ENCODE measurements around the gene DAGLB.

DAGLB gene

DNA sequence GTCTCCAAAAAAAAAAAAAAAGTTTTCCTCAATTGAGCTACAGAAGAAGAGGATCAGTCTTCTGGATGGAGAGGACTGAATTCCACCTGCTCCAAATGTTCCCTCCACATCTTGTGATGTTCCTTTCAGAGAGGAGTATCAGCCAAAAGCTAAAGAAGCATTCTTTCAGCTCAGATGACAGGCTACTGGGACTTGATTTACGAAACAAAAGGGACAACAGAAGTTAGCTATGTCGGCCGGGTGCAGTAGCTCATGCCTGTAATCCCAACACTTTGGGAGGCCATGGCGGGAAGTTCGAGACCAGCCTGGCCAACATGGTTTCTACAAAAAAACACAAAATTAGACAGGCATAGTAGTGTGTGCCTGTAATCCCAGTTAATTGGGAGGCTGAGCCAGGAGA is 7.4 kb downstream of the DAGLB start:
- H3K4me1 ChIP-seq (ENCODE audit: control insufficient read depth, insufficient read depth, low read length) = peaks cover 46% of the 10 kb centered on the region
- no peak overlapping the region for H3K9ac ChIP-seq (ENCODE audit: low read depth, low read length)
- no peak overlapping the region for H3K4me2 ChIP-seq (ENCODE audit: low read length)
- H3K27me3 ChIP-seq (ENCODE audit: control insufficient read depth, insufficient read depth, low read length) = no peaks in the 10 kb centered on the region
- H3K9me3 ChIP-seq (replicated peaks; ENCODE audit: low read length) = no peaks in the 10 kb centered on the region
- peaks cover 34% of the 10 kb centered on the region for H3K36me3 ChIP-seq (ENCODE audit: insufficient read depth, low read length)
- H3K4me3 ChIP-seq (ENCODE audit: low read length) = no peak overlapping the region

DNA sequence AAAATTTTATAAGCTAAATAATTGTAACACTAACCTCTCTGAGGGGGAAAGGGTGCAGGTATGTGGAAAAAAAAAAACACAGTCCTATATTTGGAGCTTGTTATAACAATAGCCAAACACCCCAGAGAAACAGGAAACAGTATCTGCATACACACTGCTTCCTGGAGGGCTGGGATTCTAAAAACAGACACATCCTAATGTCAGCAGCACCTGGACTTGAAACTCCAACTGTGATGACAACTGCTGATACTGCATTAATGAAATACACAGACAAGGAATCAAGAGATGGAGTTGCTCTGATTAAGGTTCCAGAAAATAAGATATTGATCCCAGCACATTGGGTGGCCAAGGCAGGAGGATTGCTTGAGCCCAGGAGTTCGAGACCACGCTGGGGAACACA is 9.3 kb downstream of the DAGLB start:
- H3K9me3 ChIP-seq (replicated peaks; ENCODE audit: low read length) = no peaks in the 10 kb centered on the region
- H3K4me1 ChIP-seq (ENCODE audit: control insufficient read depth, insufficient read depth, low read length) = peaks cover 28% of the 10 kb centered on the region
- no peak overlapping the region for H3K4me3 ChIP-seq (ENCODE audit: low read length)
- H3K36me3 ChIP-seq (ENCODE audit: insufficient read depth, low read length) = peaks cover 33% of the 10 kb centered on the region
- no peak overlapping the region for H3K4me2 ChIP-seq (ENCODE audit: low read length)
- no peaks in the 10 kb centered on the region for H3K27me3 ChIP-seq (ENCODE audit: control insufficient read depth, insufficient read depth, low read length)
- no peak overlapping the region for H3K9ac ChIP-seq (ENCODE audit: low read depth, low read length)

DNA sequence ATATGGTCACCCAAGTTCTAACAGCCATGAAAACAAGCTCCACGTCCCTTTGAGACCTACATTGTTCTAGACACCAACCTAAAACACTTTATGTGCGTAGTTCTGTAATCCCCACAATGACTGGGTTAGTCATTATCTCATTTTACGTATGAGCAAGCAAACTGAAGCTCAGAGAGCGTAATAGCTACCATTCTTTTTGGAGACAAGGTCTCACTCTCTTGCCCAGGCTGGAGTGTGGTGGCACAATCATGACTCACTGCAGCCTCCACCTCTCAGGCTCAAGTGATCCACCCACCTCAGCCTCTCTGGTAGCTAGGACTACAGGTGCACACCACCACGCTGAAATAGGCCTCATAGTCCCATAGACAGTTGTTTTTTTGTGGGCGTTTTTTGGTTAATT is 10.5 kb downstream of the DAGLB start:
- no peak overlapping the region for H3K4me3 ChIP-seq (ENCODE audit: low read length)
- H3K36me3 ChIP-seq (ENCODE audit: insufficient read depth, low read length) = peaks cover 34% of the 10 kb centered on the region
- no peaks in the 10 kb centered on the region for H3K27me3 ChIP-seq (ENCODE audit: control insufficient read depth, insufficient read depth, low read length)
- H3K9me3 ChIP-seq (replicated peaks; ENCODE audit: low read length) = no peaks in the 10 kb centered on the region
- H3K4me1 ChIP-seq (ENCODE audit: control insufficient read depth, insufficient read depth, low read length) = peaks cover 18% of the 10 kb centered on the region
- no peak overlapping the region for H3K4me2 ChIP-seq (ENCODE audit: low read length)
- no peak overlapping the region for H3K9ac ChIP-seq (ENCODE audit: low read depth, low read length)

DNA sequence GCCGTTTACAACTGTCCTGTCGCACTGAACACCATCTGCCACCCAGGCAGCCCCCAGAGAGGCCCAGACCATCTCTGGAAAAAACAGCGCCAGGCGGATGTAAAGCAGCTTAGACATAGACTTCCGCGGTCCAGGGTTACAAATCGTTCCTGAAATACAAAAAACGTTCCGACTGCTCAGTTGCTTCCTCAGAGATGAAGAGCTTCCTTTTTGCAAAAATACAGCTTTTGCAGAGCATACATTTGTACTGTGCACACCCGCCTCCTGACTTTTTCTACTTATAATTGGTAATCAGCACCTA is 11.4 kb downstream of the DAGLB start:
- Histone ChIP-seq H3K9ac (ENCODE audit: low read depth, low read length) (no peak overlapping the region), H3K36me3 (ENCODE audit: insufficient read depth, low read length) (peaks cover 31% of the 10 kb centered on the region), H3K4me2 (ENCODE audit: low read length) (no peak overlapping the region), H3K9me3 (replicated peaks; ENCODE audit: low read length) (no peaks in the 10 kb centered on the region), H3K27me3 (ENCODE audit: control insufficient read depth, insufficient read depth, low read length) (no peaks in the 10 kb centered on the region), H3K4me3 (ENCODE audit: low read length) (no peak overlapping the region), H3K4me1 (ENCODE audit: control insufficient read depth, insufficient read depth, low read length) (peaks cover 12% of the 10 kb centered on the region)

DNA sequence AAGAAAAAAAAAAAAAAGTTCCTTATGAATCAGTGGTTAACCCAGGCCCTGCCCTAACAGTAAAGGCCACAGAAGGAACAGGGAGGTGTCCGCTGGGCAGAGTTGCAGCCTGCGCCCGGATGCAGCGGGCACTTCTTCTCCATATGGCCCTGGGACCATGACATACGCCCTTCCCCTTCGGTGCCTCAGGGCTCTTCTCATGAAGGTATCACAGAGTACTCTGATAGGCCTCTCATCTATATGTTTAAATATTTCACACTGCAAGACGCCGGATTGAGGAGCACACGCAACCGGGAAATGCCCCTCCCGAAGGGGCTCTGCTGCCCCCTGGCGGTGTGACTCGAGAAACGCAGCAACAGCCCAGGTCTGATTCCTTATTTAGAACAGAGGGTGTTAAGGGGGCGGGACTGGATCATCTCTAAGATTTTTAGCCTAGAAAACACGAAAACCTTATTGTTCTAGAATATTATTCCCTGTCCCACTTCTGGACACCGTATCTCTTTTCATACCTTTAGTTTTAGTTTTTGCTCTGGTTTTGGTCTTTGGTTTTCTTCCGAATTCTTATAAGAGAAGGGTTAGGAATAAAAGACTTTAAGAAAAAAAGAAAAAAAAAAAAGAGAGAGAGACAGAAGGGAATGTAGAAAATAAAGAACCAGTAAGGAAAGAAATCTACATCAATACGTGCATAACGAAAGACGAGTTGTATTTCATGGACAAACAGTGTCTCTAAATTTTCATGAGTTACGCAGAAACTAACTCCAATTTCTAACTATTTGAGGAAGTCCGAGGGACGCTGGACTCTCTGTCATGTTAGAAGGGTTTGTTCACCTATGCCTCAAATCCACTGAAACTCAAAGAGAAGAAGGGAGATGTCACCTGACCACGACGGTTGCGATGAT is 12.0 kb downstream of the DAGLB start:
- H3K9ac ChIP-seq (ENCODE audit: low read depth, low read length) = no peak overlapping the region
- H3K4me3 ChIP-seq (ENCODE audit: low read length) = no peak overlapping the region
- peaks cover 12% of the 10 kb centered on the region for H3K4me1 ChIP-seq (ENCODE audit: control insufficient read depth, insufficient read depth, low read length)

DNA sequence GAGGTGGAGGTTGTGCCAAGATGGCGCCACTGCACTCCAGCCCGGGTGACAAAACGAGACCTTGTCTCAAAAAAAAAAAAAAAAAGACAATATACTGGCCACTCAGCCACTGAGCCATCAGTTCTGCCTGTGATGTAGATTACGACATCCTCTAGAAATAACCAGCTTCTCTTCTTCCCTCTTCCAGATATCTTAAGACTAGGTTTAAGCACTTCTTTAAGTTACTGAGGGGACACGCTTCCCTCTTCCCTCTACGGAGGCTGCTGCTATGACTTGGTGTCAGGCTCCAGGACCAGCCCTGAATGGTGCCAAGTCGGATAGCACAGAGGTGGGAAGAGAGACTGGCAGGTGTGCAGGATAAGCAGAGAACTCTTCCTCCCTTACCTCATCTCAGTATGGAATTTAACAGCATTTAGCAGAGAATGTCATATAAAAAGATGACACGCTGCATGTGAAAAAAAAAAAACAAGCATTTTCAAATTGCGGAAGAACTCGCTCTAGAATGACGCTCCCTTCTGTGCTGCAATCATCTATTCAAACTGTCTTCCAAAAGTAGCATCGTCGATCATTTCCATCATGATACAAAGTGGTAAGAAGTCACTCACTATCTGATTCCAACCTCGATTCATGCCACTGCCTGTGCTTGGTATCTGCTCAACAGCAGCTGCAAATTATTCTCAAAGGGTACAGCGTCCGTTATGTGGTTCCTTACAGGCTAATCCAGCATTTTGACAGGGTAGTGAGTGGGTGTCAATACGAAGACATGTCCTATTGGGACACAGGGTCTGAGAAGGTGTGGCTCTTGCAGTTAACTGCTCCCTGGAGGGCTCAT is 13.8 kb downstream of the DAGLB start:
- Histone ChIP-seq H3K9me3 (replicated peaks; ENCODE audit: low read length) (no peaks in the 10 kb centered on the region), H3K27me3 (ENCODE audit: control insufficient read depth, insufficient read depth, low read length) (no peaks in the 10 kb centered on the region), H3K36me3 (ENCODE audit: insufficient read depth, low read length) (peaks cover 40% of the 10 kb centered on the region), H3K4me1 (ENCODE audit: control insufficient read depth, insufficient read depth, low read length) (peaks cover 12% of the 10 kb centered on the region), H3K4me2 (ENCODE audit: low read length) (no peak overlapping the region), H3K4me3 (ENCODE audit: low read length) (no peak overlapping the region), H3K9ac (ENCODE audit: low read depth, low read length) (no peak overlapping the region)

More for the DNA sequence above, 12.0 kb downstream of the DAGLB start:
- H3K4me2 ChIP-seq (ENCODE audit: low read length) = no peak overlapping the region
- H3K36me3 ChIP-seq (ENCODE audit: insufficient read depth, low read length) = peaks cover 35% of the 10 kb centered on the region
- H3K27me3 ChIP-seq (ENCODE audit: control insufficient read depth, insufficient read depth, low read length) = no peaks in the 10 kb centered on the region
- no peaks in the 10 kb centered on the region for H3K9me3 ChIP-seq (replicated peaks; ENCODE audit: low read length)

DNA sequence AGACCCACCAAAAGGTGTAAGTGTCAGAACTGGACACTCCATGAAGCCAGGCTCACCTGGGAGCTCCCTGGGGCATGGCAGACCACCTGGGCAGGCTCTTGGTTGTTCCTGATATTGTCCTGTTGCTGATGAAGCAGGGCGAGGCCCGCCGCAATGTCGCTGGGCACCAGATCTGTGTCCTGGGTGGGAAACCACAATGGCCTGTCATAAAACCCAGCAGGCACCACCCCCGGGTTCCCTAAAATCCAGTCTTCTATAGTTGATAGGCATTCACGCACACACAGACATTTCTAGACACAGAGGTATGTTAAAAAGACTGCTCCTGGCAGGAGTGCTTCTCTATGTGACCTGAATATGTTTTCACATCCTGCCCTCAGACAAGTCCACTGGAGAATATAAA is 15.0 kb downstream of the DAGLB start:
- H3K27me3 ChIP-seq (ENCODE audit: control insufficient read depth, insufficient read depth, low read length) = no peaks in the 10 kb centered on the region
- H3K9me3 ChIP-seq (replicated peaks; ENCODE audit: low read length) = no peaks in the 10 kb centered on the region
- H3K4me2 ChIP-seq (ENCODE audit: low read length) = no peak overlapping the region
- H3K4me3 ChIP-seq (ENCODE audit: low read length) = no peak overlapping the region
- H3K4me1 ChIP-seq (ENCODE audit: control insufficient read depth, insufficient read depth, low read length) = peaks cover 5% of the 10 kb centered on the region
- peaks cover 42% of the 10 kb centered on the region for H3K36me3 ChIP-seq (ENCODE audit: insufficient read depth, low read length)
- H3K9ac ChIP-seq (ENCODE audit: low read depth, low read length) = no peak overlapping the region

DNA sequence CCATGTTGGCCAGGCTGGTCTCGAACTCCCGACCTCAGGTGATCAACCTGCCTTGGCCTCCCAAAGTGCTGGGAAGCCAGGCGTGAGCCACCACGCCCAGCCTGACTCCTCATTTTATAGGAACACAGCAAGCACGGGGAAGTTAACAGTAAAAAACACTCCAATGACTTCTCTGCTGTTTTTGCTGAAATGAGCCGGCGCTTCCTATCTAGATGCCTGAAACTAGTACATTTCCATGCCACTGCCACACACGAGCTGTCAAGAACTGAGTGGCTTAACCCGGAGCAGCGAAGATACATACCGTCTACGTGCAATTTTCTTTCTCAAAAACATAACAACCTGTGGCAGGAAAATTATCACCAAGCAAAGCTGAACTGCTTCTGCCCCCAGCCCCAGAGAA is 16.8 kb downstream of the DAGLB start:
- H3K36me3 ChIP-seq (ENCODE audit: insufficient read depth, low read length) = peaks cover 54% of the 10 kb centered on the region
- no peak overlapping the region for H3K4me3 ChIP-seq (ENCODE audit: low read length)
- H3K4me1 ChIP-seq (ENCODE audit: control insufficient read depth, insufficient read depth, low read length) = peaks cover 5% of the 10 kb centered on the region
- no peak overlapping the region for H3K4me2 ChIP-seq (ENCODE audit: low read length)
- no peaks in the 10 kb centered on the region for H3K9me3 ChIP-seq (replicated peaks; ENCODE audit: low read length)
- no peaks in the 10 kb centered on the region for H3K27me3 ChIP-seq (ENCODE audit: control insufficient read depth, insufficient read depth, low read length)
- H3K9ac ChIP-seq (ENCODE audit: low read depth, low read length) = no peak overlapping the region

DNA sequence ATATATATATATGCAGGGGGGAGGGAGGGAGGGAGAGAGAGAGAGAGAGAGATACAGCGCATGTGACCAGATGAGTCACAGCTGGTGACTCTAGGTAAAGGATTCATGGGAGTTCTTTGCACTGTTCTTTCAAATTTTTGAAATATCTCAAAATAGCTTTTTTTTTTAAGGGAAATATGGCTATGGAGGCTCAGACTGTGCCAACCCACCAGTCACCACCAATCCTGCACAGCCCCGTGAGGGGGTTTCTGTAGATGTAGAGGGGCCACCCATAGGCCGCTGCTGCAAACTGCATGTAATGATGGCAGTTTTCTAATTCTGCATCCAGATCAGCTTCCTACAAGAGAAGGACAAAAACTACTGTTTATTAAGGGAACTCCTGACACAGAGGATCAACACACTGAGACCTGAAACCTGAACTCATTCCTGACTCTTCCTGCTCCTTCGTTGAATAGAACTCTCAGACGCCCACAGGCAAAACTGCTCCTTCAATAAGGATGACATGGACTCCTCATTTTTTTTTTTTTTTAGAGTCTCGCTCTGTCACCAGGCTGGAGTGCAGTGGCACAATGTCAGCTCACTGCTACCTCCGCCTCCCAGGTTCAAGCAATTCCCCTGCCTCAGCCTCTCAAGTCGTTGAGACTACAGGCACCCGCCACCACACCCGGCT is 17.3 kb downstream of the DAGLB start:
- no peaks in the 10 kb centered on the region for H3K27me3 ChIP-seq (ENCODE audit: control insufficient read depth, insufficient read depth, low read length)
- H3K4me1 ChIP-seq (ENCODE audit: control insufficient read depth, insufficient read depth, low read length) = peaks cover 5% of the 10 kb centered on the region
- no peak overlapping the region for H3K9ac ChIP-seq (ENCODE audit: low read depth, low read length)
- H3K4me2 ChIP-seq (ENCODE audit: low read length) = no peak overlapping the region
- H3K36me3 ChIP-seq (ENCODE audit: insufficient read depth, low read length) = peaks cover 59% of the 10 kb centered on the region
- H3K9me3 ChIP-seq (replicated peaks; ENCODE audit: low read length) = no peaks in the 10 kb centered on the region
- H3K4me3 ChIP-seq (ENCODE audit: low read length) = no peak overlapping the region

DNA sequence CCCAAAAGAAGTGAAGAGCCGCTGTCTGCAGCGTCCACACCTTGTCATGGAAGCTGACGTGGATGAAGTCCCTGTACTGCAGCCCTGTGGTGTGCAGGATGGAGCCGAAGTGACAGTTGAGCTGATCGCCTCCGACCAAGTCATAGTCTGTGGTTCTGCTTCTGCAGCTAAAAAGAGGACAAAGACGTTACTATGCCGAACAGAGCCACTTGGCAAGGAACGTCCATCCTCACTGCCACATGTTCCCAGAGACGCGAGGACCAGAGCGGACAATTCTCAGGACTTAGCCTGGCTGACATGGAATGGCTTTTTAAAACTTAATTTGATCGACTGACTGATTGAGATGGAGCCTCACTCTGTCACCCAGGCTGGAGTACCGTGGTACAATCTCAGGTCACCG is 21.8 kb downstream of the DAGLB start:
- H3K4me3 ChIP-seq (ENCODE audit: low read length) = no peak overlapping the region
- no peak overlapping the region for H3K9ac ChIP-seq (ENCODE audit: low read depth, low read length)
- peaks cover 55% of the 10 kb centered on the region for H3K36me3 ChIP-seq (ENCODE audit: insufficient read depth, low read length)
- H3K4me2 ChIP-seq (ENCODE audit: low read length) = no peak overlapping the region
- H3K9me3 ChIP-seq (replicated peaks; ENCODE audit: low read length) = no peaks in the 10 kb centered on the region
- peaks cover 5% of the 10 kb centered on the region for H3K4me1 ChIP-seq (ENCODE audit: control insufficient read depth, insufficient read depth, low read length)
- H3K27me3 ChIP-seq (ENCODE audit: control insufficient read depth, insufficient read depth, low read length) = no peaks in the 10 kb centered on the region

DNA sequence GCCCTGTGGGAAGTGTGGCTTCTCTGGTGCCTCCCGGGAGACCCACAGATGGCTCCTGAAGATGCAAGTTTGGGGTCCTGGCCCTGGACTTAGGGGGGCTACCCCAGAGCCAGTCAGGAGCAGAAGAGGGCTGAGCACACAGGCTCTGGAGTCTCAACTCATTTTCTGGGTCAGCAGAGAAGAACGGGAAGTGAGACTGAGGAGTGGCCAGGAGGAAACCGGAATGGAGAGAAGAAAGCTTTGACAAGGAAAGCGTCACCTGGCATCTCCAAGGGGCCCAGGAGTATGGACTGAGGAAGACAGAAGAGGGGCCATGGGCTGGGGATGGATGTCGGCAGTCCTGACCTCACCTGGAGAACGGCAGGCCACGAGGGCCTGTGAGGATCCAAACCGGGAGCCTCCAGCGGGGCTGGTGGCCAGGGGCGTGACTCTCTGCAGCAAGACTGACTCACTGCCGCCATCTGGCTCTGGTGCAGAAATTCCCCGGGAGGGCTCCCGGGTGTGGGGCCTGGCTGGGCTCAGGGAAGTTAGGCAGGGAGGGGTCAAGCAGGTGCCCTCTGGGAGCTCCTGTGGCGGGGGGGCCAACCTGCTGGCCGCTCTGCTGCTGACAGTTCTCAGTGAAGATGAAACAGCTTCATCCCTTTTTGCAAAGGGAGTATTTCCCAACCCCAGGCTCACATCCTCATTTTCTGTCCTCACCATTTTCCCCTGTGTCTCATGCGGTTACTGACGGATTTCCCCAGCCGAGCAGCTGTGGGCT is 23.6 kb downstream of the DAGLB start:
- Histone ChIP-seq H3K4me1 (ENCODE audit: control insufficient read depth, insufficient read depth, low read length) (peaks cover 7% of the 10 kb centered on the region), H3K27me3 (ENCODE audit: control insufficient read depth, insufficient read depth, low read length) (no peaks in the 10 kb centered on the region), H3K36me3 (ENCODE audit: insufficient read depth, low read length) (peaks cover 58% of the 10 kb centered on the region), H3K9ac (ENCODE audit: low read depth, low read length) (no peak overlapping the region), H3K9me3 (replicated peaks; ENCODE audit: low read length) (no peaks in the 10 kb centered on the region), H3K4me3 (ENCODE audit: low read length) (no peak overlapping the region), H3K4me2 (ENCODE audit: low read length) (no peak overlapping the region)

Data from skeletal muscle satellite cell (primary cell).